GM12873 (cell line): ENCODE data around the gene IL1RN.

Experiments
- TF ChIP-seq, protein P1 (sequence below): IDR thresholded peaks from 2 replicates; pipeline ENCODE4 v1.5.1; 2012; ENCODE audit warnings: low read depth, mild to moderate bottlenecking, moderate library complexity, low read length, control low read depth; ENCODE audit not compliant: insufficient read depth; ENCODE audit errors: missing control alignments

The IL1RN gene

DNA sequence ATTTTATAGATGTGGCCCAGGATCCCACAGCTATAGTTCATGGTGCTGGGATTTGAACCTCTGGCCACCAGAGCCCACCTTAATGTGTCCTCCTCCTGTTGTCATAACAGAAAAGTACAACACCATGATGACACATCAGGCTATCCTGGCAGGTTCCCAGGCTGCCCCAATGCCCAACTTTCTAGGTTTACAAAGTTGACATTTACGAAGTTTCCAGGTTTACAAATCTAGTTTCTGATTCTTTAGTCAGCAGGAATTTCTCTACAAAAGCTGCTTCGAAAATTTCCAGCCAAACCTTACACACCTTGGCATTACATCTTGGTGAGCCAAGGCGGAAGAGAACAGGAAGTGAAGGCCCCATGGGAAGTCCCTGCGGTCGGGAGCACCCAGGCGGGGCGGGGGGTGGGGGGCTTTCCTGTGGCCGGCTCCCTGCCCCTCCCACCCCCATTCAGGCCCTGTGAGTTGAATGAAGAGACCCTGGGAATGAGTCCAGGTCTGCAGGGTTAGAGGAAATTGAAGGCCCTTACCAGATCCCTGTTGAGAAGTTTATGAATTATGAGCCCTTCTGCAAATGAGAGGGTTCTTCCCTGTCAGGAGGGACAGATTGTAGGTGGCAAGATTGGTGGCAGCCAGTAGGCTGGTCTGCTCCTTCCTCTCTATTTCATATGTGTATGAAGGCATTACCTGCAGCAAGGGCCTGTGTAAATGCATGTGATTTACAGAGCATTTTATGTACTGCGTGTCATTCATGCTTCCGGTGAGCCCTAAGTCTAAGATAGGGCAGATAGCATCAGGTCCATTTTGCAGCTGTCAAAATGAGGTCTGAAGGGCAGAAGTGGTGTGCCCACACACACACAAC is 11.1 kb upstream of the IL1RN start:
- TF ChIP-seq, protein P1, sequence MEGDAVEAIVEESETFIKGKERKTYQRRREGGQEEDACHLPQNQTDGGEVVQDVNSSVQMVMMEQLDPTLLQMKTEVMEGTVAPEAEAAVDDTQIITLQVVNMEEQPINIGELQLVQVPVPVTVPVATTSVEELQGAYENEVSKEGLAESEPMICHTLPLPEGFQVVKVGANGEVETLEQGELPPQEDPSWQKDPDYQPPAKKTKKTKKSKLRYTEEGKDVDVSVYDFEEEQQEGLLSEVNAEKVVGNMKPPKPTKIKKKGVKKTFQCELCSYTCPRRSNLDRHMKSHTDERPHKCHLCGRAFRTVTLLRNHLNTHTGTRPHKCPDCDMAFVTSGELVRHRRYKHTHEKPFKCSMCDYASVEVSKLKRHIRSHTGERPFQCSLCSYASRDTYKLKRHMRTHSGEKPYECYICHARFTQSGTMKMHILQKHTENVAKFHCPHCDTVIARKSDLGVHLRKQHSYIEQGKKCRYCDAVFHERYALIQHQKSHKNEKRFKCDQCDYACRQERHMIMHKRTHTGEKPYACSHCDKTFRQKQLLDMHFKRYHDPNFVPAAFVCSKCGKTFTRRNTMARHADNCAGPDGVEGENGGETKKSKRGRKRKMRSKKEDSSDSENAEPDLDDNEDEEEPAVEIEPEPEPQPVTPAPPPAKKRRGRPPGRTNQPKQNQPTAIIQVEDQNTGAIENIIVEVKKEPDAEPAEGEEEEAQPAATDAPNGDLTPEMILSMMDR: no peak

DNA sequence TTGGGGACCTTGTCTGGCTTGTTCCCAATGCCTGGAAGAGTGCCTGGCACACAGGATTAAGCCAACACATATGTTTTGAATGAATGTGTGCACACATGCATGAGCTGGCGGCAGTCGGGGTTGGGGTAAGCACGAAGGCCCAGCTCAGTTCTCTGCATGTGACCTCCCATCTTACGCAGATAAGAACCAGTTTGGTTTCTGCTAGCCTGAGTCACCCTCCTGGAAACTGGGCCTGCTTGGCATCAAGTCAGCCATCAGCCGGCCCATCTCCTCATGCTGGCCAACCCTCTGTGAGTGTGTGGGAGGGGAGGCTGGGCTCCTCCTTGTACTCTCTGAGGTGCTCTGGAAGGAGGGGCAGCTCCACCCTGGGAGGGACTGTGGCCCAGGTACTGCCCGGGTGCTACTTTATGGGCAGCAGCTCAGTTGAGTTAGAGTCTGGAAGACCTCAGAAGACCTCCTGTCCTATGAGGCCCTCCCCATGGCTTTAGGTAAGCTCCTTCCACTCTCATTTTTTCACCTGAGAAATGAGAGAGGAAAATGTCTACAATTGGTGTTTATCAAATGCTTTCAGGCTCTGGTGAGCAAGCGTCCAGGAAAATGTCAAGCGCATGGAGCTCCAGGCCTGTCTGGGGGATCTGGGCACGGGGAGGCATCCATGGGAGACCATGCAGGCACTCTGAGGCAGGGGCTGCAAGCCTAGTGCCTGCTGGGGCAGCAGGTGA is 9.7 kb upstream of the IL1RN start:
- TF ChIP-seq, protein P1: no peak

DNA sequence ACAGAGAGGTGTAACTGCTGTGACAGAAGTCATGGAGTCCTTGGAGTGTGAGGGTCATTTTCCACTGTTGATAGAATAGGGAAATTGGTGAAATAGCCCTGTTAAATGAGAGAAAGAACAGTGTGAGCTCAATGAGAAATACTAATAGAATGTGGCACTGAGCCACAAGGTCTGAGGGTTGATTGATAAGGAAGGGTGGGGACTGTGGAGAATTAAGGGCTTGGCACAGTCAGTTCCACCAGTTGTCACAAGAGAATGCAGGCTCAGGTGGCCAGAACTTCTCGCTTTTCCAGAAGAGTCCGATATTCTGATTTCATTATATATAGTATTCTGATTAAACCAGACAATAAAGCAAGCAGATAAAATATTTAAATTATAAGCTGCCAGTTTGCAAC is 9.1 kb upstream of the IL1RN start:
- TF ChIP-seq, protein P1: no peak

DNA sequence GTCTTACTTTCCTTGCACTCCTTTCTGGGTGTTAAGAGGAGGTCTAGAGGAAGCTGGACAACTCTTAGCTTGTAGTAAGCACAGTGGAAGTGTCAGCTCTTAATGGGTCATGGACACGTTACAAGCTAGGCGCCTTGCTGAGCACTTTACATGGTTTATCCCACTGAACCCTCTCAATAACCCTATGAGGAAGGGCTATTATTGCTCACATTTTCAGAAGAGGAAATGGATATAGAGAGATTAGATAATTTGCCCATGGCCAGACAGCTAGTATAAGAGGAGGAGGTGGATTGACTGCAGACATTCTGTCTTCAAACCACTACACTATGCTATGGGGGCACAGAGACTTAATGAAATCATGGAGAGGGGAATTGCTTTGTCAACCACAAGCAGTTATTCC is 8.3 kb upstream of the IL1RN start:
- TF ChIP-seq, protein P1: no peak

DNA sequence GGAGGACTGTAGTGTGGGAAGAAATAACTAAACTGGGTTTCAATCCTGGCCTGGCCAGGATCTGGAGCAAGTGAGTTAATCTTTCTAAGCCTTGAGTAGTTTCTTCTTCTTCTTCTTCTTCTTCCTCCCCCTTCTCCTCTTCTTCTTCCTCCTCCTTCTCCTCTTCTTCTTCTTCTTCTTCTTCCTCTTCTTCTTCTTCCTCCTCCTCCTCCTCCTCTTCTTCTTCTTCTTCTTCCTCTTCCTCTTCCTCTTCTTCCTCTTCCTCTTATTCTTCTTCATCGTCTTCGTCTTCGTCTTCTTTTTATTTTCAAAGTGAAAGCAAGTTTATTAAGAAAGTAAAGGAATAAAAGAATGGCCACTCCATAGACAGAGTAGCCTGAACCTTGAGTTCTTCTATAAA is 6.5 kb upstream of the IL1RN start:
- TF ChIP-seq, protein P1: no peak

DNA sequence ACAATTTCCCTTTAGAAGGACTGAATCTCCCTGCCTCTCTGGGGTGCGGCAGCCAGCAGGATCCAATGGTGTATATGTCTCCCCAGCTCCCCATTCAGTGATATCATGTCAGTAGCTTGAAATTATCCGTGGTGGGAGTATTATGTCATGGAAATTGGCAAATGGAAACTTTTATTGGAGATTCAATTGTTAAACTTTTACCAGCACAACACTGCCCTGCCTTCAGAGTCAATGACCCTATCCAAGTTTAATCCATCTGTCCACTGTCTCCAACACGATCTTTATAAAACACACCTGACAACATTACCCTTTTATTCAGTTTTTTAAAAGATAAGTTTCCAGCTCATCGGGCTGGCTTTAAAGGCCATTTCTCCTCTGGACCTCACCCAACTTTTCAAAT is 5.0 kb upstream of the IL1RN start:
- TF ChIP-seq, protein P1: no peak

DNA sequence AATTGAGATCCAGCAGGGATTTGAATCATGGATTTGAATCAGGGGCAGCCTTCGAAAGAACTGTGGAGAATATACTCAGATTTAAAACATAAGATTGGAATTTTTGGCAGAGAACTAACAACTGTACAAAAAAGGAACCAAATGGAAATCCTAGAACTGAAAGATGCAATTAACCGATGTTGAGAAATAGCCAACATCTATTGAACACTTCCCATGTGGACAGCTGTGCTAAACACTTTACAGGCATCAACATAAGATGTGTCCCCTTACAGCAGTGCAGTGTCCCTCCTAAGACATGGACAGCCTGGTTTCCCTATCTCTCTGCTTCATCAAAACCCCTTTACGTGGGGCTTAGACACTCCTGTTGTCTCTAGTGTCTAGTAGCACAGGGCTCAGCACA is 3.7 kb upstream of the IL1RN start:
- TF ChIP-seq, protein P1: no peak
